HUES48 (cell line): ENCODE results near the gene ABI3BP.

Experiments used
- H3K27ac ChIP-seq: one replicate; pipeline ENCODE4 v1.7.0; 2013; ENCODE audit warnings: low read depth, low read length, inconsistent platforms
- H3K27me3 ChIP-seq: 2 replicates; pipeline ENCODE4 v1.6.1; 2013; ENCODE audit warnings: mild to moderate bottlenecking, low read length; ENCODE audit not compliant: control insufficient read depth, insufficient read depth
- H3K36me3 ChIP-seq: 2 replicates; pipeline ENCODE4 v1.6.1; 2013; ENCODE audit warnings: low read length; ENCODE audit not compliant: control insufficient read depth, insufficient read depth
- H3K4me1 ChIP-seq: 2 replicates; pipeline ENCODE4 v1.6.1; 2013; ENCODE audit warnings: mild to moderate bottlenecking, low read length; ENCODE audit not compliant: control insufficient read depth, insufficient read depth
- H3K4me3 ChIP-seq: 2 replicates; pipeline ENCODE4 v1.5.1; 2013; ENCODE audit warnings: mild to moderate bottlenecking, low read depth, low read length
- H3K9ac ChIP-seq: 2 replicates; pipeline ENCODE4 v1.6.1; 2013; ENCODE audit warnings: mild to moderate bottlenecking, low read depth, low read length, moderate library complexity
- H3K9me3 ChIP-seq: 2 replicates; pipeline ENCODE4 v1.6.1; 2013; ENCODE audit warnings: low read length; ENCODE audit not compliant: control insufficient read depth, insufficient read depth

Gene ABI3BP

GRCh38 chr3:100984308-100984707 lies 8.9 kb downstream of the ABI3BP start:
- no peak overlapping the region for H3K9ac ChIP-seq

GRCh38 chr3:100982710-100983109 lies 10.5 kb downstream of the ABI3BP start:
- Histone ChIP-seq H3K9ac (no peak overlapping the region), H3K4me1 (no peaks in the 10 kb centered on the region), H3K27ac (no peak overlapping the region), H3K36me3 (no peaks in the 10 kb centered on the region), H3K9me3 (no peaks in the 10 kb centered on the region), H3K4me3 (no peak overlapping the region), H3K27me3 (no peaks in the 10 kb centered on the region)

More at GRCh38 chr3:100984308-100984707, 8.9 kb downstream of the ABI3BP start:
- H3K4me1 ChIP-seq, result no peaks in the 10 kb centered on the region
- no peak overlapping the region for H3K27ac ChIP-seq
- no peaks in the 10 kb centered on the region for H3K9me3 ChIP-seq
- H3K4me3 ChIP-seq, result no peak overlapping the region
- no peaks in the 10 kb centered on the region for H3K36me3 ChIP-seq
- no peaks in the 10 kb centered on the region for H3K27me3 ChIP-seq

GRCh38 chr3:100981164-100981911 lies 11.9 kb downstream of the ABI3BP start:
- H3K27me3 ChIP-seq, result no peaks in the 10 kb centered on the region
- no peaks in the 10 kb centered on the region for H3K9me3 ChIP-seq
- no peak overlapping the region for H3K27ac ChIP-seq
- no peak overlapping the region for H3K4me3 ChIP-seq
- no peaks in the 10 kb centered on the region for H3K4me1 ChIP-seq
- H3K36me3 ChIP-seq, result no peaks in the 10 kb centered on the region
- H3K9ac ChIP-seq, result no peak overlapping the region

- Histone ChIP-seq H3K9me3 (no peaks in the 10 kb centered on the region), H3K27me3 (no peaks in the 10 kb centered on the region), H3K27ac (no peak overlapping the region), H3K4me3 (no peak overlapping the region), H3K9ac (no peak overlapping the region), H3K4me1 (no peaks in the 10 kb centered on the region), H3K36me3 (no peaks in the 10 kb centered on the region)
Measured at GRCh38 chr3:100978011-100978659, 15.1 kb downstream of the ABI3BP start.

GRCh38 chr3:100976611-100977010 lies 16.6 kb downstream of the ABI3BP start:
- no peaks in the 10 kb centered on the region for H3K4me1 ChIP-seq
- H3K4me3 ChIP-seq, result no peak overlapping the region
- H3K9ac ChIP-seq, result no peak overlapping the region
- no peaks in the 10 kb centered on the region for H3K9me3 ChIP-seq
- H3K27me3 ChIP-seq, result no peaks in the 10 kb centered on the region
- no peaks in the 10 kb centered on the region for H3K36me3 ChIP-seq
- no peak overlapping the region for H3K27ac ChIP-seq

- H3K27ac ChIP-seq, result no peak overlapping the region
- no peaks in the 10 kb centered on the region for H3K27me3 ChIP-seq
Measured at GRCh38 chr3:100975714-100976113, 17.5 kb downstream of the ABI3BP start.

GRCh38 chr3:100973594-100973993 lies 19.6 kb downstream of the ABI3BP start:
- Histone ChIP-seq H3K4me3 (no peak overlapping the region), H3K27me3 (no peaks in the 10 kb centered on the region), H3K4me1 (no peaks in the 10 kb centered on the region), H3K27ac (no peak overlapping the region), H3K36me3 (no peaks in the 10 kb centered on the region), H3K9me3 (no peaks in the 10 kb centered on the region), H3K9ac (no peak overlapping the region)

More at GRCh38 chr3:100975714-100976113, 17.5 kb downstream of the ABI3BP start:
- Histone ChIP-seq H3K36me3 (no peaks in the 10 kb centered on the region), H3K9me3 (no peaks in the 10 kb centered on the region), H3K4me3 (no peak overlapping the region), H3K9ac (no peak overlapping the region), H3K4me1 (no peaks in the 10 kb centered on the region)

GRCh38 chr3:100972867-100973266 lies 20.4 kb downstream of the ABI3BP start:
- Histone ChIP-seq H3K9me3 (no peaks in the 10 kb centered on the region), H3K36me3 (no peaks in the 10 kb centered on the region), H3K9ac (no peak overlapping the region; the same call in 1 of the 2 replicates), H3K4me1 (no peaks in the 10 kb centered on the region), H3K4me3 (no peak overlapping the region), H3K27me3 (no peaks in the 10 kb centered on the region), H3K27ac (no peak overlapping the region)

- no peaks in the 10 kb centered on the region for H3K36me3 ChIP-seq
- no peaks in the 10 kb centered on the region for H3K9me3 ChIP-seq
- no peak overlapping the region; the same call in 1 of the 2 replicates for H3K9ac ChIP-seq
- no peak overlapping the region for H3K27ac ChIP-seq
- no peak overlapping the region for H3K4me3 ChIP-seq
- H3K27me3 ChIP-seq, result no peaks in the 10 kb centered on the region
- no peaks in the 10 kb centered on the region for H3K4me1 ChIP-seq
Measured at GRCh38 chr3:100972301-100972844, 20.8 kb downstream of the ABI3BP start.

- Histone ChIP-seq H3K4me1 (no peaks in the 10 kb centered on the region), H3K36me3 (no peaks in the 10 kb centered on the region), H3K4me3 (no peak overlapping the region), H3K9me3 (no peaks in the 10 kb centered on the region), H3K27me3 (no peaks in the 10 kb centered on the region), H3K27ac (no peak overlapping the region), H3K9ac (no peak overlapping the region)
Measured at GRCh38 chr3:100971798-100972197, 21.4 kb downstream of the ABI3BP start.

- Histone ChIP-seq H3K9me3 (no peaks in the 10 kb centered on the region), H3K9ac (no peak overlapping the region), H3K27me3 (no peaks in the 10 kb centered on the region), H3K4me3 (no peak overlapping the region), H3K36me3 (no peaks in the 10 kb centered on the region), H3K4me1 (no peaks in the 10 kb centered on the region), H3K27ac (no peak overlapping the region)
Measured at GRCh38 chr3:100970477-100970990, 22.7 kb downstream of the ABI3BP start.
